HEK293 (cell line): ENCODE results near the gene CLASP1.

Experiments
- CTCF ChIA-PET: fragments of 350-600 bp; formaldehyde crosslinking; extraction: SDS; loops from one replicate; lab custom pipeline; 2021; ENCODE audit warnings: antibody characterized with exemption; lab: Yijun Ruan, JAX
- POLR2A ChIA-PET: fragments of 300-600 bp; formaldehyde crosslinking; extraction: SDS; loops from one replicate; lab custom pipeline; 2020; ENCODE audit warnings: antibody characterized with exemption, inconsistent platforms; lab: Yijun Ruan, JAX
- H3K27ac ChIP-seq: fragments of 200-500 bp; sonication (Bioruptor generic); 2 replicates; pipeline ENCODE4 v1.5.1; 2014; ENCODE audit warnings: low read depth, low read length, control low read depth, inconsistent platforms; ENCODE audit errors: extremely low read depth
- H3K36me3 ChIP-seq, 2 experiments: fragments of 200-500 bp in 1 of 2; sonication (Bioruptor generic) in 1 of 2; 1 replicate in 1 of 2; 2 replicates in 1 of 2; pipeline ENCODE4 v1.5.1; 2014 to 2017; ENCODE audit warnings: inconsistent platforms in 2 of 2, low read length in 2 of 2; ENCODE audit not compliant: control insufficient read depth in 2 of 2, insufficient read depth in 1 of 2
- H3K4me1 ChIP-seq: fragments of 200-500 bp; sonication (Bioruptor generic); 2 replicates; pipeline ENCODE4 v1.5.1; 2014; ENCODE audit warnings: mild to moderate bottlenecking, low read length, inconsistent platforms; ENCODE audit not compliant: control insufficient read depth, insufficient read depth
- H3K4me3 ChIP-seq: 2 replicates; pipeline ENCODE4 v1.5.1; 2011; ENCODE audit warnings: low read depth, mild to moderate bottlenecking, control low read depth, low read length, moderate library complexity
- H3K9me3 ChIP-seq: fragments of 200-500 bp; sonication (Bioruptor generic); 2 replicates; pipeline ENCODE4 v1.5.1; 2014; ENCODE audit warnings: low read depth, low read length, inconsistent platforms; ENCODE audit not compliant: control insufficient read depth, insufficient read depth
- FEZF1 ChIP-seq: fragments of 450-650 bp; formaldehyde crosslinking; IDR thresholded peaks from 2 replicates; pipeline ENCODE4 v1.5.1; 2016; ENCODE audit warnings: missing biosample characterization, missing genetic modification characterization
- GFI1B ChIP-seq: fragments of 450-650 bp; formaldehyde crosslinking; IDR thresholded peaks from 2 replicates; pipeline ENCODE4 v1.5.1; 2016; ENCODE audit warnings: missing biosample characterization, missing genetic modification characterization
- TCF7L2 ChIP-seq: IDR thresholded peaks from 2 replicates; pipeline ENCODE4 v1.6.1; 2011; ENCODE audit warnings: low read depth, mild to moderate bottlenecking, inconsistent platforms, low read length, moderate library complexity, borderline replicate concordance
- YY2 ChIP-seq: fragments of 450-650 bp; formaldehyde crosslinking; IDR thresholded peaks from 2 replicates; pipeline ENCODE4 v1.5.1; 2016; ENCODE audit warnings: missing biosample characterization, missing genetic modification characterization
- ZEB2 ChIP-seq: fragments of 450-650 bp; formaldehyde crosslinking; IDR thresholded peaks from 2 replicates; pipeline ENCODE4 v1.5.1; 2016; ENCODE audit warnings: missing biosample characterization, missing genetic modification characterization
- ZNF155 ChIP-seq: fragments of 450-650 bp; formaldehyde crosslinking; IDR thresholded peaks from 2 replicates; pipeline ENCODE4 v1.5.1; 2016; ENCODE audit warnings: missing biosample characterization, missing genetic modification characterization
- ZNF19 ChIP-seq: fragments of 450-650 bp; formaldehyde crosslinking; IDR thresholded peaks from 2 replicates; pipeline ENCODE4; 2016; ENCODE audit warnings: missing biosample characterization, missing genetic modification characterization, low read depth
- ZNF202 ChIP-seq: fragments of 450-650 bp; formaldehyde crosslinking; IDR thresholded peaks from 2 replicates; pipeline ENCODE4 v1.5.1; 2016; ENCODE audit warnings: missing biosample characterization, missing genetic modification characterization, borderline replicate concordance
- ZNF23 ChIP-seq: fragments of 450-650 bp; formaldehyde crosslinking; IDR thresholded peaks from 2 replicates; pipeline ENCODE4 v1.5.1; 2016; ENCODE audit warnings: missing biosample characterization, missing genetic modification characterization, borderline replicate concordance
- ZNF248 ChIP-seq: fragments of 450-650 bp; formaldehyde crosslinking; IDR thresholded peaks from 2 replicates; pipeline ENCODE4 v1.5.1; 2017; ENCODE audit warnings: missing biosample characterization, missing genetic modification characterization
- ZNF26 ChIP-seq: fragments of 450-650 bp; formaldehyde crosslinking; IDR thresholded peaks from 2 replicates; pipeline ENCODE4 v1.5.1; 2016; ENCODE audit warnings: missing biosample characterization, missing genetic modification characterization
- ZNF266 ChIP-seq: fragments of 450-650 bp; formaldehyde crosslinking; IDR thresholded peaks from 2 replicates; pipeline ENCODE4 v1.5.1; 2016; ENCODE audit warnings: missing biosample characterization, missing genetic modification characterization, low read depth
- ZNF341 ChIP-seq: fragments of 450-650 bp; formaldehyde crosslinking; IDR thresholded peaks from 2 replicates; pipeline ENCODE4; 2016; ENCODE audit warnings: low read depth, missing biosample characterization, missing genetic modification characterization
- ZNF366 ChIP-seq: fragments of 450-650 bp; formaldehyde crosslinking; conservative IDR thresholded peaks from 2 replicates; pipeline ENCODE4 v1.5.1; 2016; ENCODE audit warnings: missing biosample characterization, missing genetic modification characterization
- ZNF433 ChIP-seq: fragments of 450-650 bp; formaldehyde crosslinking; IDR thresholded peaks from 2 replicates; pipeline ENCODE4 v1.5.1; 2016; ENCODE audit warnings: missing biosample characterization, missing genetic modification characterization, low read depth
- ZNF514 ChIP-seq: fragments of 450-650 bp; formaldehyde crosslinking; IDR thresholded peaks from 2 replicates; pipeline ENCODE4 v1.5.1; 2016; ENCODE audit warnings: missing biosample characterization, missing genetic modification characterization
- ZNF560 ChIP-seq: fragments of 450-650 bp; formaldehyde crosslinking; IDR thresholded peaks from 2 replicates; pipeline ENCODE4 v1.5.1; 2017; ENCODE audit warnings: missing biosample characterization, missing genetic modification characterization, borderline replicate concordance
- ZNF658 ChIP-seq: fragments of 450-650 bp; formaldehyde crosslinking; IDR thresholded peaks from 2 replicates; pipeline ENCODE4; 2016; ENCODE audit warnings: missing biosample characterization, missing genetic modification characterization
- ZNF704 ChIP-seq: fragments of 450-650 bp; formaldehyde crosslinking; IDR thresholded peaks from 2 replicates; pipeline ENCODE4 v1.5.1; 2016; ENCODE audit warnings: missing biosample characterization, missing genetic modification characterization
- ZNF76 ChIP-seq: fragments of 450-650 bp; formaldehyde crosslinking; IDR thresholded peaks from 2 replicates; pipeline ENCODE4; 2016; ENCODE audit warnings: low read depth, missing biosample characterization, missing genetic modification characterization, borderline replicate concordance
- ZNF776 ChIP-seq: fragments of 450-650 bp; formaldehyde crosslinking; IDR thresholded peaks from 2 replicates; pipeline ENCODE4 v1.5.0; 2017; ENCODE audit warnings: missing biosample characterization, missing genetic modification characterization, borderline replicate concordance
- ZSCAN4 ChIP-seq: fragments of 450-650 bp; formaldehyde crosslinking; IDR thresholded peaks from 2 replicates; pipeline ENCODE4 v1.5.1; 2017; ENCODE audit warnings: missing biosample characterization, missing genetic modification characterization
- TF ChIP-seq, protein P1 (sequence below): fragments of 450-650 bp; formaldehyde crosslinking; IDR thresholded peaks from 2 replicates; pipeline ENCODE4 v1.5.1; 2017; ENCODE audit warnings: missing biosample characterization, missing genetic modification characterization
- TF ChIP-seq, protein P2 (sequence below): fragments of 450-650 bp; formaldehyde crosslinking; IDR thresholded peaks from 2 replicates; pipeline ENCODE4 v1.5.1; 2016; ENCODE audit warnings: missing biosample characterization, missing genetic modification characterization, low read depth

CLASP1 gene

GRCh38 chr2:121321476-121321875 lies 327.8 kb downstream of the CLASP1 start (continued):
- no peak for TF ChIP-seq ZNF202 (tag by site-specific recombination)
- TF ChIP-seq ZNF155 (tag by site-specific recombination), result no peak
- TF ChIP-seq FEZF1, result no peak
- TF ChIP-seq ZNF514 (tag by site-specific recombination), result no peak
- no peak for TF ChIP-seq ZNF76 (tag by site-specific recombination)
- TF ChIP-seq, protein P1, sequence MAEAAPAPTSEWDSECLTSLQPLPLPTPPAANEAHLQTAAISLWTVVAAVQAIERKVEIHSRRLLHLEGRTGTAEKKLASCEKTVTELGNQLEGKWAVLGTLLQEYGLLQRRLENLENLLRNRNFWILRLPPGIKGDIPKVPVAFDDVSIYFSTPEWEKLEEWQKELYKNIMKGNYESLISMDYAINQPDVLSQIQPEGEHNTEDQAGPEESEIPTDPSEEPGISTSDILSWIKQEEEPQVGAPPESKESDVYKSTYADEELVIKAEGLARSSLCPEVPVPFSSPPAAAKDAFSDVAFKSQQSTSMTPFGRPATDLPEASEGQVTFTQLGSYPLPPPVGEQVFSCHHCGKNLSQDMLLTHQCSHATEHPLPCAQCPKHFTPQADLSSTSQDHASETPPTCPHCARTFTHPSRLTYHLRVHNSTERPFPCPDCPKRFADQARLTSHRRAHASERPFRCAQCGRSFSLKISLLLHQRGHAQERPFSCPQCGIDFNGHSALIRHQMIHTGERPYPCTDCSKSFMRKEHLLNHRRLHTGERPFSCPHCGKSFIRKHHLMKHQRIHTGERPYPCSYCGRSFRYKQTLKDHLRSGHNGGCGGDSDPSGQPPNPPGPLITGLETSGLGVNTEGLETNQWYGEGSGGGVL (tag by site-specific recombination), result no peak
- TF ChIP-seq ZNF658 (tag by site-specific recombination), result no peak
- TF ChIP-seq, protein P2, sequence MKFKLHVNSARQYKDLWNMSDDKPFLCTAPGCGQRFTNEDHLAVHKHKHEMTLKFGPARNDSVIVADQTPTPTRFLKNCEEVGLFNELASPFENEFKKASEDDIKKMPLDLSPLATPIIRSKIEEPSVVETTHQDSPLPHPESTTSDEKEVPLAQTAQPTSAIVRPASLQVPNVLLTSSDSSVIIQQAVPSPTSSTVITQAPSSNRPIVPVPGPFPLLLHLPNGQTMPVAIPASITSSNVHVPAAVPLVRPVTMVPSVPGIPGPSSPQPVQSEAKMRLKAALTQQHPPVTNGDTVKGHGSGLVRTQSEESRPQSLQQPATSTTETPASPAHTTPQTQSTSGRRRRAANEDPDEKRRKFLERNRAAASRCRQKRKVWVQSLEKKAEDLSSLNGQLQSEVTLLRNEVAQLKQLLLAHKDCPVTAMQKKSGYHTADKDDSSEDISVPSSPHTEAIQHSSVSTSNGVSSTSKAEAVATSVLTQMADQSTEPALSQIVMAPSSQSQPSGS (tag by site-specific recombination), result no peak

GRCh38 chr2:121319941-121320340 lies 329.3 kb downstream of the CLASP1 start:
- Histone ChIP-seq H3K4me3 (no peak overlapping the region), H3K36me3 (no peaks in the 10 kb centered on the region), H3K27ac (no peak overlapping the region), H3K9me3 (no peaks in the 10 kb centered on the region), H3K4me1 (no peaks in the 10 kb centered on the region)
- ChIA-PET CTCF (interaction anchor here (0.6 to 3.4 kb wide), 5 partner anchors 22 to 192 kb away, joined by 3 to 12 read pairs (median 3); no protein-coding TSS in a partner anchor), POLR2A (interaction anchor here (0.5 to 0.6 kb wide), 2 partner anchors 9 to 11 kb away, joined by 4 to 5 read pairs; no protein-coding TSS in a partner anchor)
- no peak for TF ChIP-seq GFI1B (tag by site-specific recombination)
- TF ChIP-seq TCF7L2, result no peak
- no peak for TF ChIP-seq ZNF366 (tag by site-specific recombination)
- no peak for TF ChIP-seq ZNF776 (tag by site-specific recombination)
- TF ChIP-seq ZNF19 (tag by site-specific recombination), result no peak
- TF ChIP-seq ZNF341, result no peak
- TF ChIP-seq ZNF26 (tag by site-specific recombination), result no peak
- no peak for TF ChIP-seq ZNF560 (tag by site-specific recombination)
- TF ChIP-seq ZNF23 (tag by site-specific recombination), result no peak
- TF ChIP-seq ZNF704 (tag by site-specific recombination), result no peak
- no peak for TF ChIP-seq ZNF433 (tag by site-specific recombination)
- TF ChIP-seq, protein P2 (tag by site-specific recombination), result no peak
- no peak for TF ChIP-seq ZEB2 (tag by site-specific recombination)
- TF ChIP-seq ZNF248 (tag by site-specific recombination), result no peak
- no peak for TF ChIP-seq ZNF266 (tag by site-specific recombination)
- TF ChIP-seq ZSCAN4 (tag by site-specific recombination), result no peak
- no peak for TF ChIP-seq YY2 (tag by site-specific recombination)
- TF ChIP-seq ZNF202 (tag by site-specific recombination), result no peak
